K562 (cell line): Measurements from ENCODE around the gene PRR14. TPM values are rescaled to one million over a fixed set of nuclear protein-coding genes. Genes with fewer than 3 reads are reported as not detected.

Source experiments
- ADNP ChIP-seq: fragments of 200-800 bp; sonication (Bioruptor generic); IDR thresholded peaks from 2 replicates; pipeline ENCODE4 v1.6.1; 2016; ENCODE audit warnings: missing genetic modification characterization, missing compliant biosample characterization
- ATF1 ChIP-seq, 2 experiments: fragments of 450-650 bp in 1 of 2; IDR thresholded peaks; 2 replicates each; pipeline ENCODE4 v1.6.1; 2016; ENCODE audit warnings: missing compliant biosample characterization in 1 of 2, missing genetic modification characterization in 1 of 2
- CBX5 ChIP-seq: IDR thresholded peaks from 2 replicates; pipeline ENCODE4 v1.6.1; 2014; ENCODE audit warnings: low read depth, borderline replicate concordance
- CEBPG ChIP-seq, 3 experiments: fragments of 200-800 bp in 1 of 3; sonication (Bioruptor generic) in 1 of 3; sonication (generic) in 1 of 3; formaldehyde crosslinking in 1 of 3; IDR thresholded peaks in 2 of 3; conservative IDR thresholded peaks in 1 of 3; 2 replicates each; pipeline versions ENCODE4 v1.6.1 to v1.8.0; 2016 to 2022; ENCODE audit warnings: missing compliant biosample characterization in 2 of 3, missing genetic modification characterization in 2 of 3, mild to moderate bottlenecking in 1 of 3, missing genetic modification reagents in 1 of 3
- E4F1 ChIP-seq: fragments of 250-450 bp; sonication (Bioruptor Pico); IDR thresholded peaks from 2 replicates; pipeline ENCODE4 v1.5.0; 2021; ENCODE audit warnings: mild to moderate bottlenecking, borderline replicate concordance
- ETS1 ChIP-seq: conservative IDR thresholded peaks from 2 replicates; pipeline ENCODE4 v1.6.1; 2011; ENCODE audit warnings: low read depth, mild to moderate bottlenecking, low read length; ENCODE audit not compliant: control insufficient read depth
- ETV1 ChIP-seq: fragments of 450-650 bp; conservative IDR thresholded peaks from 2 replicates; pipeline ENCODE4 v1.6.1; 2016; ENCODE audit warnings: missing genetic modification characterization, control low read depth, low read depth, missing compliant biosample characterization
- FOXO4 ChIP-seq: fragments of 450-650 bp; formaldehyde crosslinking; IDR thresholded peaks from 2 replicates; pipeline ENCODE4 v1.4.0; 2020; ENCODE audit warnings: mild to moderate bottlenecking, moderate library complexity
- FUS ChIP-seq: fragments of 200-400 bp; formaldehyde crosslinking; optimal IDR thresholded peaks from 2 replicates; pipeline ENCODE3; 2017; ENCODE audit warnings: low read depth, low read length
- KDM2B ChIP-seq: fragments of 250-450 bp; sonication (Bioruptor Pico); IDR thresholded peaks from 2 replicates; pipeline ENCODE4 v1.8.0; 2021; ENCODE audit warnings: mild to moderate bottlenecking, moderate library complexity
- KLF1 ChIP-seq: fragments of 450-650 bp; IDR thresholded peaks from 2 replicates; pipeline ENCODE4 v1.6.1; 2016; ENCODE audit warnings: missing genetic modification characterization, missing compliant biosample characterization
- PHF8 ChIP-seq: fragments of 200-600 bp; sonication (generic); IDR thresholded peaks from 2 replicates; pipeline ENCODE4 v1.6.1; 2012; ENCODE audit warnings: mixed run types, mild to moderate bottlenecking, inconsistent platforms, low read length, moderate library complexity, borderline replicate concordance
- RCOR1 ChIP-seq, 2 experiments: IDR thresholded peaks; 2 replicates each; pipeline ENCODE4 v1.6.1; 2012; ENCODE audit warnings: low read depth in 2 of 2, low read length in 2 of 2, borderline replicate concordance in 1 of 2, improper control_type of control experiment in 1 of 2
- SIN3A ChIP-seq, 2 experiments: fragments of 150-350 bp in 1 of 2; IDR thresholded peaks; 2 replicates each; pipeline ENCODE4 v1.6.1; 2011 to 2016; ENCODE audit warnings: borderline replicate concordance in 2 of 2, low read depth in 2 of 2, low read length in 2 of 2, mild to moderate bottlenecking in 2 of 2, moderate library complexity in 2 of 2; ENCODE audit not compliant: control insufficient read depth in 1 of 2
- SMAD1 ChIP-seq: fragments of 150-350 bp; IDR thresholded peaks from 2 replicates; pipeline ENCODE4 v1.6.1; 2014; ENCODE audit warnings: low read length, low read depth; ENCODE audit not compliant: partially characterized antibody
- SPI1 ChIP-seq: IDR thresholded peaks from 2 replicates; pipeline ENCODE4 v1.6.1; 2011; ENCODE audit warnings: low read depth, low read length, control low read depth, borderline replicate concordance
- ZBTB5 ChIP-seq: fragments of 450-650 bp; IDR thresholded peaks from 2 replicates; pipeline ENCODE4 v1.6.1; 2017; ENCODE audit warnings: antibody characterized with exemption
- ZNF263 ChIP-seq: sonication (generic); formaldehyde crosslinking; IDR thresholded peaks from 2 replicates; pipeline ENCODE4 v1.8.0; 2022; ENCODE audit warnings: mild to moderate bottlenecking, missing genetic modification reagents, borderline replicate concordance
- ZNF561 ChIP-seq: fragments of 450-650 bp; formaldehyde crosslinking; conservative IDR thresholded peaks from 2 replicates; pipeline ENCODE4 v1.4.0; 2020; ENCODE audit warnings: mild to moderate bottlenecking, moderate library complexity
- polyA plus RNA-seq, 8 experiments: library from polyadenylated mRNA; depleted of rRNA in 4 of 8; stranded (reverse) in 5 of 8; unstranded in 3 of 8; fragments of >200 nt; fragmentation: Nextera tagmentation in 2 of 8; fragmentation: Illumina TruSeq in 1 of 8; extraction: Ambion mirVana in 2 of 8; extraction: Trizol in 1 of 8; gene quantifications; 2 replicates each; pipeline versions ENCODE4 v1.2.1 to v1.2.3, GENCODE V29; 2011 to 2014; ENCODE audit warnings: inconsistent platforms in 1 of 8, missing spikeins in 1 of 8
- total RNA-seq, 7 experiments: library from RNA; depleted of rRNA in 6 of 7; stranded (reverse); fragments of >200 nt in 6 of 7; fragmentation: Illumina TruSeq in 2 of 7; extraction: Trizol in 2 of 7; gene quantifications; 2 replicates each; pipeline versions ENCODE4 v1.2.1 to v1.2.3, GENCODE V29; 2011 to 2021; ENCODE audit warnings: low replicate concordance in 1 of 7

The PRR14 gene
- total and polyA plus RNA-seq, 9 of the 15 experiments (the other 6 are each of a cell fraction or from before 2014, with no cell fraction given) = 2.2 to 63.1 (median 11.5) TPM

- TF ChIP-seq ZBTB5 (no peak), SPI1 (0 out of 2 replicates have a peak, but pooled peaks have one; percentile 6), FUS (peak; percentile 74), FOXO4 (CRISPR knock-in tag) (no peak), ZNF263 (CRISPR knock-in tag) (peak; percentile 69; the same call in 1 of the 2 replicates), ETS1 (peak; percentile 34; the same call in 1 of the 2 replicates), ZNF561 (no peak), PHF8 (peak; percentile 97), RCOR1 (IDR thresholded peaks at IDR 0.05; ENCODE audit: borderline replicate concordance in 1 of 2, low read depth in 2 of 2, low read length in 2 of 2) (0 out of 4 replicates have a peak, but pooled peaks of 1 of the 2 experiments have one; percentile 5), E4F1 (CRISPR knock-in tag) (no peak), CBX5 (0 out of 2 replicates have a peak, but pooled peaks have one; percentile 52), SMAD1 (peak; percentile 25), KDM2B (CRISPR knock-in tag) (no peak), SIN3A (IDR thresholded peaks at IDR 0.05; ENCODE audit: borderline replicate concordance in 2 of 2, control insufficient read depth in 1 of 2, low read depth in 2 of 2, low read length in 2 of 2) (peak in 1 of 2 experiments; percentile 60; a peak in 1 of 4 replicates), KLF1 (tag) (peak; percentile 65; the same call in 1 of the 2 replicates), ATF1 (CRISPR knock-in tag; IDR thresholded peaks at IDR 0.05) (no peak), ATF1 (tag; IDR thresholded peaks at IDR 0.05) (peak; percentile 94), ADNP (tag) (no peak), ETV1 (tag) (no peak), CEBPG (CRISPR knock-in tag; IDR thresholded peaks at IDR 0.05) (no peak), CEBPG (tag; conservative IDR thresholded peaks at IDR 0.05 in 1 of 2, IDR thresholded peaks at IDR 0.05 in 1 of 2) (no peak)
Observed at GRCh38 chr16:30698139-30698815, 47.5 kb downstream of the PRR14 start (continued).
